Coronary artery (tissue), 2 donors: ENCODE measurements around the gene ABO.

Experiments
- DNase-seq: peaks from one replicate; pipeline ENCODE4 v3.0.0-alpha.2; 2017; ENCODE audit warnings: low spot score
- H3K27ac ChIP-seq, 2 donors: fragments of 200-600 bp; sonication (generic); one replicate each; pipeline ENCODE4 v1.5.1; 2016 to 2019
- H3K4me3 ChIP-seq: fragments of 200-600 bp; sonication (generic); 2 replicates; pipeline ENCODE4 v1.5.1; 2016; ENCODE audit warnings: mild to moderate bottlenecking, moderate library complexity
- CTCF ChIP-seq: fragments of 200-600 bp; sonication (generic); IDR thresholded peaks from one replicate; pipeline ENCODE4 v1.5.1; 2019; ENCODE audit warnings: antibody characterized with exemption

ABO gene

GRCh38 chr9:133268335-133269056 lies 6.5 kb downstream of the ABO start:
- H3K27ac ChIP-seq: no peak overlapping the region
- no peak for DNase-seq
- no peak overlapping the region for H3K4me3 ChIP-seq
- no peak for TF ChIP-seq CTCF

GRCh38 chr9:133264235-133264764 lies 10.7 kb downstream of the ABO start:
- no peak for DNase-seq
- Histone ChIP-seq H3K27ac (no peak overlapping the region), H3K4me3 (no peak overlapping the region)
- no peak for TF ChIP-seq CTCF

GRCh38 chr9:133263557-133263956 lies 11.4 kb downstream of the ABO start:
- Histone ChIP-seq H3K4me3 (no peak overlapping the region), H3K27ac (no peak overlapping the region)
- no peak for DNase-seq
- TF ChIP-seq CTCF: no peak

- Histone ChIP-seq H3K4me3 (no peak overlapping the region), H3K27ac (no peak overlapping the region)
- TF ChIP-seq CTCF: no peak
- DNase-seq: no peak
These were observed 12.8 kb downstream of the ABO start for GRCh38 chr9:133262226-133262625.

- no peak overlapping the region for H3K4me3 ChIP-seq
- no peak overlapping the region for H3K27ac ChIP-seq
- no peak for TF ChIP-seq CTCF
- no peak for DNase-seq
These were observed 13.3 kb downstream of the ABO start for GRCh38 chr9:133261753-133262120.

- no peak overlapping the region for H3K27ac ChIP-seq
- peak; percentile 57 for DNase-seq
- H3K4me3 ChIP-seq: no peak overlapping the region
- TF ChIP-seq CTCF: no peak
These were observed 13.8 kb downstream of the ABO start for GRCh38 chr9:133261103-133261752.
